Measurements from ENCODE around the gene ZSCAN5A. TPM values are rescaled to one million over a fixed set of nuclear protein-coding genes. Genes with fewer than 3 reads are reported as not detected.

ZSCAN5A gene, protein sequence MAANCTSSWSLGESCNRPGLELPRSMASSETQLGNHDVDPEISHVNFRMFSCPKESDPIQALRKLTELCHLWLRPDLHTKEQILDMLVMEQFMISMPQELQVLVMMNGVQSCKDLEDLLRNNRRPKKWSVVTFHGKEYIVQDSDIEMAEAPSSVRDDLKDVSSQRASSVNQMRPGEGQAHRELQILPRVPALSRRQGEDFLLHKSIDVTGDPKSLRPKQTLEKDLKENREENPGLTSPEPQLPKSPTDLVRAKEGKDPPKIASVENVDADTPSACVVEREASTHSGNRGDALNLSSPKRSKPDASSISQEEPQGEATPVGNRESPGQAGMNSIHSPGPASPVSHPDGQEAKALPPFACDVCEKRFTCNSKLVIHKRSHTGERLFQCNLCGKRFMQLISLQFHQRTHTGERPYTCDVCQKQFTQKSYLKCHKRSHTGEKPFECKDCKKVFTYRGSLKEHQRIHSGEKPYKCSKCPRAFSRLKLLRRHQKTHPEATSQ
- total RNA-seq = 14.8 TPM
- long read RNA-seq, partial matches to known transcripts = 0 of 8 reads
- long read RNA-seq, other reads (novel, unspliced or antisense) = 7 of 8 reads

DNA sequence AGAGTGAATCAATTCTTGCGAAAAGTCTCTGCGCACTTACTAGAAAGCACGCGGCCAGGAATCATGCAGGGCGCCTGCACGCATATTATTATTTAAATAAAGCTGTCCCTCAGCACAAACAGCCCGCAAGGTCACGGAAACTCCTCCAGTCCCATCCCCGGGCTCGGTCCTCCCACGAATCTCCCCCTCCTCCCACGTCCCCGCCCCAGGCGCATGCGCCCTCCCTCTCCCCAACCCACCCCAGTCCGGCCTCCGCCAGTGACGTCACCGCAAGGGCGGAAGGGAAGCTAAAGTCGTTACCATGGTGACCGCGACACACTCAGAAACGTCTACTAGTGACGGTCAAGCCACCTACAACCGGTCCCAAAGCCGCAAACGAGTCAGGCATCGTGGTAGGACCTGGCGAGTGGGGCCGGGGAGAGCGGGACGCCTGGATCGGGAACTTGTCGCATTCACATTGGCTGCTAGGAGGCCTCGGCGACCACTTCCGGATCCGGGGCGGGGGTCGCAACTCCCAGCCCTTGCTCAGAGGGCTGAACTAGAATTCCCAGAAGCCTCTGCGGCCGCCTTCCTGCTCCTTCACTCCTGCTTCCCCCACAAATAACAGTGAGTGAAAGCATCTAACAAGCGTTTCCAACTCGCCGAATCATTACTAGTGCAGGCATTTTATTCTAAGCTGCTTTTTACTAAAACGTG is at the start of gene ZSCAN5A:
Gene ZSCAN5A (minus strand): TSS at position 459 of the 696 bp plus-strand sequence. CDS start 89,793 bp downstream, outside the sequence.
- no peaks in the 10 kb centered on the region for H3K36me3 ChIP-seq
- peak; percentile 93 for ATAC-seq
- intact Hi-C loops (cut with DNase I) = no loop called here
- peaks cover 15% of the 10 kb centered on the region for H3K4me1 ChIP-seq
- H3K27ac ChIP-seq = peak within 1 kb of the TSS; percentile 95
- peak within 1 kb of the TSS; percentile 80 for H3K4me3 ChIP-seq
- H3K27me3 ChIP-seq = no peaks in the 10 kb centered on the region
- peak; percentile 99 for DNase-seq
- TF ChIP-seq, protein P1, sequence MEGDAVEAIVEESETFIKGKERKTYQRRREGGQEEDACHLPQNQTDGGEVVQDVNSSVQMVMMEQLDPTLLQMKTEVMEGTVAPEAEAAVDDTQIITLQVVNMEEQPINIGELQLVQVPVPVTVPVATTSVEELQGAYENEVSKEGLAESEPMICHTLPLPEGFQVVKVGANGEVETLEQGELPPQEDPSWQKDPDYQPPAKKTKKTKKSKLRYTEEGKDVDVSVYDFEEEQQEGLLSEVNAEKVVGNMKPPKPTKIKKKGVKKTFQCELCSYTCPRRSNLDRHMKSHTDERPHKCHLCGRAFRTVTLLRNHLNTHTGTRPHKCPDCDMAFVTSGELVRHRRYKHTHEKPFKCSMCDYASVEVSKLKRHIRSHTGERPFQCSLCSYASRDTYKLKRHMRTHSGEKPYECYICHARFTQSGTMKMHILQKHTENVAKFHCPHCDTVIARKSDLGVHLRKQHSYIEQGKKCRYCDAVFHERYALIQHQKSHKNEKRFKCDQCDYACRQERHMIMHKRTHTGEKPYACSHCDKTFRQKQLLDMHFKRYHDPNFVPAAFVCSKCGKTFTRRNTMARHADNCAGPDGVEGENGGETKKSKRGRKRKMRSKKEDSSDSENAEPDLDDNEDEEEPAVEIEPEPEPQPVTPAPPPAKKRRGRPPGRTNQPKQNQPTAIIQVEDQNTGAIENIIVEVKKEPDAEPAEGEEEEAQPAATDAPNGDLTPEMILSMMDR (IDR thresholded peaks at IDR 0.05) = no peak
- no peaks in the 10 kb centered on the region for H3K9me3 ChIP-seq

DNA sequence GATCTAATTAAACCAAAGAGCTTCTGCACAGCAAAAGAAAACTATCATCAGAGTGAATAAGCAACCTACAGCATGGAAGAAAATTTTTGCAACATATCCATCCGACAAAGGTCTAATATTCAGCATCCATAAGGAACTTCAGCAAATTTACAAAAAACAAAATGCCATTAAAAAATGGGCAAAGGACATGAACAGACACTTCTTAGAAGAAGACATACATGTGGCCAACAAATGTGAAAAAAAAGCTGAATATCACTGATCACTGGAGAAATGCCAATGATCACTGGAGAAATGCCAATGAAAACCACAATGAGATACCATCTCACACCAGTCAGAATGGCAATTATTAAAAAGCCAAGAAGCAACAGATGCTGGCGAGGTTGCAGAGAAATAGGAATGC is 46.2 kb upstream of the ZSCAN5A start:
- TF ChIP-seq, protein P1 (IDR thresholded peaks at IDR 0.05) = no peak
- Histone ChIP-seq H3K4me1 (no peaks in the 10 kb centered on the region), H3K27me3 (no peaks in the 10 kb centered on the region), H3K27ac (no peak overlapping the region), H3K36me3 (no peaks in the 10 kb centered on the region), H3K9me3 (peaks cover 17% of the 10 kb centered on the region), H3K4me3 (no peak overlapping the region)
- intact Hi-C loops (cut with DNase I) = no loop called here
- ATAC-seq (no peak), DNase-seq (no peak)

DNA sequence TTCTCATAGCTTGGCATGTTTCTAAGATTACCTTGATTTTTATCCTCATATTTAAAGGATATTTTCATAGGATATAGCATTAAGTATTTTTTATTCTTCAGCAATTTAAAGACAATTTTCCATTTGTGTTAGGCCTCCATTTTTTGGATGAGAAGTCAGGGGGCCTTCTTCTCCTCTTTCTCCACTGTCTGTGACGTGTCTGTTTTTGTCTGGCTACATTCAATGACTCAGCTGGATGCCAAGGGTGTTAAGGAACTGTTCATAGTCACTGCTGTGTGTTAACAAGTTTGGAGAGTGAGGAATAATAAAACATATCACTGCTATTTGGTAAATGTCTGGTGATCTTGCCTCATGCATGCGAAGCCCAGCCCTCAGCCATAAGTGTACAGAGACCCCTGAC is 42.3 kb upstream of the ZSCAN5A start:
- no peaks in the 10 kb centered on the region for H3K27me3 ChIP-seq
- intact Hi-C loops (cut with DNase I) = no loop called here
- no peak overlapping the region for H3K4me3 ChIP-seq
- peaks cover 12% of the 10 kb centered on the region for H3K9me3 ChIP-seq
- no peak overlapping the region for H3K27ac ChIP-seq
- ATAC-seq (no peak), DNase-seq (no peak)
- no peaks in the 10 kb centered on the region for H3K4me1 ChIP-seq
- TF ChIP-seq, protein P1 (IDR thresholded peaks at IDR 0.05) = no peak
- no peaks in the 10 kb centered on the region for H3K36me3 ChIP-seq

DNA sequence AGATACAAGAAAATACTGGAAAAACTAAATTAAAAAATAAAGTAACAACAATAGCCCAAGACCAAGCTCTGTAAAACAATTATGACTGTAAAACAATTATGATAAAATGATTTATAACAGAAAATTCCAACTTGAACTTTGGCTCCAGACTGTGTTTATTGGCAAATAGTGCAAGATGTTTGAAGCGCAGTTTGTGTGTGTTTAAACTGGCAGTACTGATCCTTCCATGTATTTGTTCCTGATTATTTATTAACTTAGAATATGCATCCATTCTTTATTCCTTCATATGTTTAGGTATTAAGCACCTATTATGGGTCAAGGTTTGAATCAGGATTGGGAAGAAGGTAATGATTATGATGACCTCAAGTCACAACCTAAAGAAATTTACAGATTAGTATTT is 40.9 kb upstream of the ZSCAN5A start:
- ATAC-seq (no peak), DNase-seq (no peak)
- Histone ChIP-seq H3K4me3 (no peak overlapping the region), H3K27me3 (no peaks in the 10 kb centered on the region), H3K4me1 (no peaks in the 10 kb centered on the region), H3K36me3 (no peaks in the 10 kb centered on the region), H3K27ac (no peak overlapping the region), H3K9me3 (peaks cover 9% of the 10 kb centered on the region)
- TF ChIP-seq, protein P1 (IDR thresholded peaks at IDR 0.05) = no peak
- intact Hi-C loops (cut with DNase I) = no loop called here

DNA sequence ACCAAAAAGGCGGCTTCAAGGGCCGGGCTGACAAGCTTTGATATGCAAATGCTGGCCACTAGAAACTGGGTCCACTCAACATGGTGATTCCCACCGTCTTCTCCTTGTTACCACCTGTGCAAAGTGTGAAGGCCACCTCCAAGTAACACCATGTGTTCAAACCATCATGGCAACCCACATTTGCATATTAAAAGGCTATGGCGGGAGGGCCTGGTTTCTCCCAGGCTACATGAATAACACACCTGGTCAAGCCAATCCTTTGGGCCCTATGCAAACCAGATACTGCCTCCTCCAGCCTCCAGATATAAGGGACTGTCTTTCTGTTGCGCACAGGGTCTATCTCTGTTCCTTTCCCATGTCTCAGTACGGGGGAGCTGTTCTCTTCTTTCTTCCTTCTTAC is 36.6 kb upstream of the ZSCAN5A start:
- H3K4me3 ChIP-seq = no peak overlapping the region
- no peaks in the 10 kb centered on the region for H3K4me1 ChIP-seq
- no peaks in the 10 kb centered on the region for H3K9me3 ChIP-seq
- TF ChIP-seq, protein P1 (IDR thresholded peaks at IDR 0.05) = no peak
- H3K27ac ChIP-seq = no peak overlapping the region
- no peaks in the 10 kb centered on the region for H3K36me3 ChIP-seq
- no peak for ATAC-seq
- no peaks in the 10 kb centered on the region for H3K27me3 ChIP-seq
- intact Hi-C loops (cut with DNase I) = no loop called here
- DNase-seq = no peak

All from upper lobe of right lung (tissue), 1 donor.